ENCODE measurements around the gene LMBRD1. TPM values are rescaled to one million over a fixed set of nuclear protein-coding genes. Genes with fewer than 3 reads are reported as not detected.

Gene LMBRD1
- total and polyA plus RNA-seq, 2 experiments from 2014 or later: 14.4 to 24.4 TPM

DNA sequence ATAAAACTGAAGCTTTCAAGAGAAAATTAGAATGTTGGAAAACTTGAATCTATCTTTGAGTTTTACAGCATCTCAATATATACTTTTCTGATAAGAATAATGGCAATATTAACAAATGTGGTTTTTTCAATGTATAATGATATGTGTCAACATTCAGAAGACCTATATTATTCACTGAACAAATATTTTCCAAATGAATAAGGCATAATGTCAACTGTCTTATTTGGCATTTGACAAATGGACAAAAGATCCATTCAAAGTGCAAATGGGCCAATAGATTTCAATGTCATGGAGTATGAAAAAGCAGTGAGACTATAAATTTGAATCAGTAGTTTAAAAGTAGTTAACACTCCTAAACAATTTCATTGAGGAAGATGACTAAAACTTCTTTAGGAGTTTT is 20.9 kb downstream of the LMBRD1 start:
- Histone ChIP-seq H3K9me3 (ENCODE audit: low read depth) (no peaks in the 10 kb centered on the region), H3K27ac (no peak overlapping the region), H3K4me3 (no peak overlapping the region), H3K27me3 (no peaks in the 10 kb centered on the region), H3K36me3 (no peaks in the 10 kb centered on the region), H3K4me1 (ENCODE audit: low read depth) (no peaks in the 10 kb centered on the region)
- TF ChIP-seq, protein P1, sequence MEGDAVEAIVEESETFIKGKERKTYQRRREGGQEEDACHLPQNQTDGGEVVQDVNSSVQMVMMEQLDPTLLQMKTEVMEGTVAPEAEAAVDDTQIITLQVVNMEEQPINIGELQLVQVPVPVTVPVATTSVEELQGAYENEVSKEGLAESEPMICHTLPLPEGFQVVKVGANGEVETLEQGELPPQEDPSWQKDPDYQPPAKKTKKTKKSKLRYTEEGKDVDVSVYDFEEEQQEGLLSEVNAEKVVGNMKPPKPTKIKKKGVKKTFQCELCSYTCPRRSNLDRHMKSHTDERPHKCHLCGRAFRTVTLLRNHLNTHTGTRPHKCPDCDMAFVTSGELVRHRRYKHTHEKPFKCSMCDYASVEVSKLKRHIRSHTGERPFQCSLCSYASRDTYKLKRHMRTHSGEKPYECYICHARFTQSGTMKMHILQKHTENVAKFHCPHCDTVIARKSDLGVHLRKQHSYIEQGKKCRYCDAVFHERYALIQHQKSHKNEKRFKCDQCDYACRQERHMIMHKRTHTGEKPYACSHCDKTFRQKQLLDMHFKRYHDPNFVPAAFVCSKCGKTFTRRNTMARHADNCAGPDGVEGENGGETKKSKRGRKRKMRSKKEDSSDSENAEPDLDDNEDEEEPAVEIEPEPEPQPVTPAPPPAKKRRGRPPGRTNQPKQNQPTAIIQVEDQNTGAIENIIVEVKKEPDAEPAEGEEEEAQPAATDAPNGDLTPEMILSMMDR (IDR thresholded peaks at IDR 0.05; ENCODE audit: low read depth, low read length): no peak
- no peak for DNase-seq (ENCODE audit: low read depth in 1 of 2, low spot score in 1 of 2)

DNA sequence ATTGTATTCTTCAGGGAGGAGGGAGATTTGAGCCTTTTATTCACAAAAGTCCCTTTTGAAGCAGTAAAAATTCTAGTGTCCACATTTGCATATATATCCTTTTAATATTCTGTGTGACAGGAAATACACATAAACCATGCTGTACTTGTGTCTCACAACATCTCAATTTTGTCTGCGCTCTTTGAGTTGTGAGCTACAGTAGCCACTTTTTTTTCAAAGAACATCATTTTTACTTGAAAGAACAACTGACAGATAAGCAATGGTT is 21.3 kb downstream of the LMBRD1 start:
- TF ChIP-seq, protein P1 (IDR thresholded peaks at IDR 0.05; ENCODE audit: low read depth, low read length): no peak

DNA sequence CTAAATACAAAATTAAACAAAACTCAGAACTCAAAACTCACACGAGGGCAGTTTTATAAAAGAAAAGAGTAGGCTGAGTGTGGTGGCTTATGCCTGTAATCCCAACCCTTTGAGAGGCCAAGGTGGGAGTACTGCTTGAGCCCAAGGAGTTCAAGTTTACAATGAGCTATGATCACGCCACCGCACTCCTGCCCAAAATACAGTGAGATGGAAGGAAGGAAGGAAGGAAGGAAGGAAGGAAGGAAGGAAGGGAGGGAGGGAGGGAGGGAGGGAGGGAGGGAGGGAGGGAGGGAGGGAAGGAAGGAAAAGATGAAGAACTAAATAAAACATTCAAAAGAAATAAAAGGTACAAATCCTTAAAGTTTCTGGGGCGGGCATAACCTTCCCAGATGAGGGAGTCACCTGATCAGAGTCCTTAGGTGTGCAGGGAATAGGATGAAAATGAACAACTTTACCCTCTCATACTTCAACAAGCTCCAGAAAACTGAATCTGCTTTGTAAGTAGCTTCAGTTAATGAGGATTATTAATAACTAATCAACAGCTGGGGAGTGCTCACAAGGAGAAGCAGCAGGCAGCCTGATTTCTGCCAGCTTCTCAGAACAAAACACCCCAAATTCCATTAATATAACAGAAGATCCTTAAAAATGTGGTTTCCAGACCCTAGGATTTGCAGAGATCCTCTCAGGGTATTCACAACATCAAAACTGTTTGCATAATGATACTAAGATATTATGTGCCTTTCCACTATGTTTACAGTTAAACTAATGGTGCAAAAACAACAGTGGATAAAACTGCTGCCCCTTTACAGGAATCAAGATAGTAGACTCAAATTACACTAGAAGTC is 21.8 kb downstream of the LMBRD1 start:
- TF ChIP-seq, protein P1 (IDR thresholded peaks at IDR 0.05; ENCODE audit: low read depth, low read length): no peak
- no peak for DNase-seq (ENCODE audit: low read depth in 1 of 2, low spot score in 1 of 2)
- no peaks in the 10 kb centered on the region for H3K4me1 ChIP-seq (ENCODE audit: low read depth)
- H3K27ac ChIP-seq: no peak overlapping the region
- H3K9me3 ChIP-seq (ENCODE audit: low read depth): no peaks in the 10 kb centered on the region
- H3K27me3 ChIP-seq: no peaks in the 10 kb centered on the region
- H3K4me3 ChIP-seq: no peak overlapping the region
- H3K36me3 ChIP-seq: no peaks in the 10 kb centered on the region

More for the DNA sequence above, 21.3 kb downstream of the LMBRD1 start:
- Histone ChIP-seq H3K9me3 (ENCODE audit: low read depth) (no peaks in the 10 kb centered on the region), H3K4me1 (ENCODE audit: low read depth) (no peaks in the 10 kb centered on the region), H3K4me3 (no peak overlapping the region), H3K27ac (no peak overlapping the region), H3K36me3 (no peaks in the 10 kb centered on the region), H3K27me3 (no peaks in the 10 kb centered on the region)
- DNase-seq (ENCODE audit: low read depth in 1 of 2, low spot score in 1 of 2): no peak

DNA sequence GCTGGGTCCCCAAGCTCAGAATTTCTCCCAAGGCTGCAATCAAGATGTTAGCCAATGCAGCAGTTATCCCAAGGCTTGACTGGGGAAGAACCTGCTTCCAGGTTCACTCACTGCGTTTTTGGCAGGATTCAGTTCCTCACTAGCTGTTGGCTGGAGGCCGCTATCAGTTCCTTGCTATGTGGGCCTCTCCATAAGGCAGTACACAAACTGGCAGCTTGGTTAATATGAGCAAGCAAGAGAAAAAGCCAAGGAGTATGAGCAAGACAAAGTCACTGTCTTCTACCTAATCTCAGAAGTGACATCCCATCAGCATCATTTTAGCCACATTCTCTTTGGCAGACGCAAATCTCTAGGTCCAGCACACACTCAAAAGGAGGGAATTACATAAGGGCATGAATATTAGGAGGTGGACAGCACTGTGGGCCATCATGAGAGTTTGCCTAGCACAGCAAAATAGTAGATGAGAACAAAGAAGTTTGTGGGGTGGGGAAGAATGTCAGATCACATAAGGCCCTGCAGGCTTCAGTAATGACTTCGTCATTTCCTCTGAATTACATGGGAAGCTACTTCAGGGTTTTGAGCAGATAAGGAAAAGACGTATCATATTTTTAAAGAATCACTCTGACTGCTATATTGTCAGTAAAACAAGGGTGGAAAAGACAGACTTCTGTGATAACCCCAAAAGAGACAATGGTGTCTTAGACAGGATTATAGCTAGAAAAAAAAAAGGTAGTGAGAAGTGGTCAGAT is 25.5 kb downstream of the LMBRD1 start:
- H3K27ac ChIP-seq: no peak overlapping the region
- H3K9me3 ChIP-seq (ENCODE audit: low read depth): no peaks in the 10 kb centered on the region
- no peak overlapping the region for H3K4me3 ChIP-seq
- DNase-seq (ENCODE audit: low read depth in 1 of 2, low spot score in 1 of 2): peak in 1 of 2 donors; percentile 33
- no peaks in the 10 kb centered on the region for H3K27me3 ChIP-seq
- no peaks in the 10 kb centered on the region for H3K36me3 ChIP-seq
- TF ChIP-seq, protein P1 (IDR thresholded peaks at IDR 0.05; ENCODE audit: low read depth, low read length): no peak
- no peaks in the 10 kb centered on the region for H3K4me1 ChIP-seq (ENCODE audit: low read depth)

DNA sequence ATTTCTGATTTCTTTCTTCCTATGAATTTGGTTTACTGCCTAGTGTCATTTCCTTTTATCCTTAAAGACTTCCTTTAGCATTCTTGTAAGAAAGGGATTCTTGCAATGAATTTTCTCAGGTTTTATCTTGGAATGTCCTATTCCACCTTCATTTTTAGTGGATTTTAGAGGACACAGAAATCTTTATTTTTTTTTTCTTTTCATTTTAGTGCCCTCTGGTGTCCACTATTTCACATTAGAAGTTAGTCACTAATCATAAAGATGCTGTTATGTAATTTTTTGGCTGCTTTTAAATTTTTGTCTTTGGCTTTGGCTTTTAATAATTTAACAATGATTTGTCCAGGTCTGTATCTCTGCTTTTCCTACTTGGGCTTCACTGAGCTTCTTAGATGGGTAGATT is 28.1 kb downstream of the LMBRD1 start:
- Histone ChIP-seq H3K36me3 (no peaks in the 10 kb centered on the region), H3K4me3 (no peak overlapping the region), H3K4me1 (ENCODE audit: low read depth) (no peaks in the 10 kb centered on the region), H3K9me3 (ENCODE audit: low read depth) (no peaks in the 10 kb centered on the region), H3K27ac (no peak overlapping the region), H3K27me3 (no peaks in the 10 kb centered on the region)
- peak in 1 of 2 donors; percentile 10 for DNase-seq (ENCODE audit: low read depth in 1 of 2, low spot score in 1 of 2)
- TF ChIP-seq, protein P1 (IDR thresholded peaks at IDR 0.05; ENCODE audit: low read depth, low read length): peak; percentile 20

All from cardiac muscle cell (in vitro differentiated cells and primary cell).